Fibroblast of lung (primary cell): ENCODE results near the gene CCDC12.

Experiments
- EZH2 ChIP-seq: IDR thresholded peaks from 2 replicates; pipeline ENCODE4 v1.5.1; 2012; ENCODE audit warnings: low read length, control low read depth, mild to moderate bottlenecking; ENCODE audit errors: missing control alignments
- TF ChIP-seq, protein P1 (sequence below), 2 donors: IDR thresholded peaks in 1 of 2; conservative IDR thresholded peaks in 1 of 2; 1 replicate in 1 of 2; 2 replicates in 1 of 2; pipeline ENCODE4 v1.5.1; 2011 to 2012; ENCODE audit warnings: low read length in 2 of 2, control low read depth in 1 of 2, inconsistent platforms in 1 of 2, low read depth in 1 of 2, mild to moderate bottlenecking in 1 of 2

DNA sequence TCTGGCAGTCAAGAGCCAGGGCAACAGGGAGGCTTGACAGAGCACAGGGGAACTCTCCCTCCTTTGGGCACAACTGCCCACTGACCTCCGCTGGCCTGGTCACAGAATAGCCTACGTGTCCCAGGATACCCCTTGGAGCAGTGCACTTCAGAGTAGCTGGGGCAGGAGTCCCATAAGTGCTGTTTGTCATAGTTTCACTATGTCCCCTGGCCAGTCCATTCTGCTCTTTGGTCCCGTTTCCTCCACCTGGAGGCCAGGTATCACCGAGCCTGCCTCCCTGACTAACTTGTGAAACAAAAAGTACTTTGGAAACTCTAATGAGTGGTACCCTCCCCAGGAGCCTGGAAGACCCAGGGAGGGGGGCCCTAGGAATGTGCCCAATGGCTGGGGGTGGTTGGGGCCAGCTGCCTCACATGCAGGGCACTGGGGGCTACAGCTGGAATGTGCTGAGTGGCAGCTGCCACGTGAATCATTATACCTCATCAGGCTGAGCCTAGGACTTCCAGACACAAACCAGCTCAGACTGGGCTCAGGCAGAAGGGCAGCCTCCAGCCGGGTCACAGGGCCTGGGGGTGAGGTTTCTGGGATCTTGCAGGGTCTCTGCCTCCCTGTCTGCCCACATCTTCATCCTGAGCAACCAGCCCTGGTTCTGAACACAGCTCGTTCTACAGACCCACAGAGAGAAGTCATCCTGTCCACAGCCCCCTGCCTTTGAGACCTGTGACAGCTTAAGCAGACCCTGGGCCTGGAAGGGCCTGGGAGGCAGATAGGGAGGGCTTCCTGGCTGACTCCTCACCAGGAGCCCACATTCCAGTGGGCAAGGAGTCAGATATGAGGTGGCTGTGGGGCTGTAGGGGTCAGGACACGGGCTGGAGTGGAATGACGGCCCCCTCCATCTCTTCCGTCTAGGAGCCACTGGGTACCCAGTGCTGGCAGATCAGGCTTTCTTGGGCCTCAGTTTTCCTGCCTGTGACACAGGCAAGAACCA is 99.9 kb downstream of the CCDC12 start:
- TF ChIP-seq, protein P1, sequence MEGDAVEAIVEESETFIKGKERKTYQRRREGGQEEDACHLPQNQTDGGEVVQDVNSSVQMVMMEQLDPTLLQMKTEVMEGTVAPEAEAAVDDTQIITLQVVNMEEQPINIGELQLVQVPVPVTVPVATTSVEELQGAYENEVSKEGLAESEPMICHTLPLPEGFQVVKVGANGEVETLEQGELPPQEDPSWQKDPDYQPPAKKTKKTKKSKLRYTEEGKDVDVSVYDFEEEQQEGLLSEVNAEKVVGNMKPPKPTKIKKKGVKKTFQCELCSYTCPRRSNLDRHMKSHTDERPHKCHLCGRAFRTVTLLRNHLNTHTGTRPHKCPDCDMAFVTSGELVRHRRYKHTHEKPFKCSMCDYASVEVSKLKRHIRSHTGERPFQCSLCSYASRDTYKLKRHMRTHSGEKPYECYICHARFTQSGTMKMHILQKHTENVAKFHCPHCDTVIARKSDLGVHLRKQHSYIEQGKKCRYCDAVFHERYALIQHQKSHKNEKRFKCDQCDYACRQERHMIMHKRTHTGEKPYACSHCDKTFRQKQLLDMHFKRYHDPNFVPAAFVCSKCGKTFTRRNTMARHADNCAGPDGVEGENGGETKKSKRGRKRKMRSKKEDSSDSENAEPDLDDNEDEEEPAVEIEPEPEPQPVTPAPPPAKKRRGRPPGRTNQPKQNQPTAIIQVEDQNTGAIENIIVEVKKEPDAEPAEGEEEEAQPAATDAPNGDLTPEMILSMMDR (conservative IDR thresholded peaks at IDR 0.05 in 1 of 2, IDR thresholded peaks at IDR 0.05 in 1 of 2; ENCODE audit: low read depth in 1 of 2, low read length in 2 of 2): no peak
- TF ChIP-seq EZH2: no peak
